SH-SY5Y (cell line): ENCODE measurements around the gene HMCES.

Experiments
- GATA2 ChIP-seq: IDR thresholded peaks from 2 replicates; pipeline ENCODE4 v1.6.1; 2011; ENCODE audit warnings: mild to moderate bottlenecking, low read depth, low read length
- GATA3 ChIP-seq: IDR thresholded peaks from 2 replicates; pipeline ENCODE4 v1.6.1; 2011; ENCODE audit warnings: low read depth, mild to moderate bottlenecking, low read length, moderate library complexity

DNA sequence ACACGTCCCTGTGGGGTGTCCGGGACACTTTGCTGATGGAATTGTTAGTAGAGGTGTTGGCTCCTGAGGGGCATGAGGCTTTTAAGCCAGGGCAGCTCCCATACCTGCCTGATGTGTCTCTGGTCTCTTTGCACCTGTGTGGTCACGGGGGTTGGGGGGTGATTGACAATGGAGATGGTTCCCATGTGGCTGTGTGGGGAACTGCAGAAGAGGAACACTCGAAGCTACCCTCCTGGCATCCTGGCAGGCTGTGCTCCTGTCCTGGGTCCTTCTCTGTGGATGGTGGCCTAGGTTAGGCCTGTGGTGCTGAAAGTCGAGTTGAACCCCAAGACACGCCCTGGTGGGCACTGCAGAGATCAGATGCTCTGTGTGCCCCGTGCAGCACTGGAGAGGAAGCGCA lies 73.4 kb downstream of the HMCES start:
- TF ChIP-seq GATA2 (no peak), GATA3 (no peak)
